HepG2 (cell line): Measurements from ENCODE around the gene VEZF1. TPM values are rescaled to one million over a fixed set of nuclear protein-coding genes. Genes with fewer than 3 reads are reported as not detected.
A peak's percentile ranks its signal among the peaks of the same experiment; 100 is the strongest.

Experiments used
- CREM ChIP-seq, 2 experiments: sonication (generic) in 1 of 2; formaldehyde crosslinking in 1 of 2; IDR thresholded peaks; 2 replicates each; pipeline versions ENCODE4 v1.4.0 to v1.6.1; 2016 to 2020; ENCODE audit warnings: antibody characterized with exemption in 1 of 2, mild to moderate bottlenecking in 1 of 2, missing genetic modification reagents in 1 of 2
- ELK4 ChIP-seq: sonication (generic); formaldehyde crosslinking; IDR thresholded peaks from 2 replicates; pipeline ENCODE4 v1.9.0; 2021; ENCODE audit warnings: missing genetic modification reagents, borderline replicate concordance
- HHEX ChIP-seq: IDR thresholded peaks from 2 replicates; pipeline ENCODE4 v1.6.1; 2016; ENCODE audit warnings: control low read depth
- KDM1A ChIP-seq: IDR thresholded peaks from 2 replicates; pipeline ENCODE4 v1.6.1; 2016; ENCODE audit warnings: missing compliant biosample characterization
- KDM6A ChIP-seq: IDR thresholded peaks from 2 replicates; pipeline ENCODE4 v1.6.1; 2016; ENCODE audit warnings: low read depth
- KIAA2018 ChIP-seq: sonication (generic); formaldehyde crosslinking; IDR thresholded peaks from 2 replicates; pipeline ENCODE4 v1.5.0; 2020; ENCODE audit warnings: mild to moderate bottlenecking, missing genetic modification reagents, borderline replicate concordance
- MTF1 ChIP-seq: sonication (generic); formaldehyde crosslinking; IDR thresholded peaks from 2 replicates; pipeline ENCODE4 v1.5.0; 2020; ENCODE audit warnings: missing genetic modification reagents
- RFX5 ChIP-seq: IDR thresholded peaks from 2 replicates; pipeline ENCODE4 v1.6.1; 2011; ENCODE audit warnings: low read depth, low read length, improper control_type of control experiment
- SNRNP70 ChIP-seq: fragments of 200-400 bp; formaldehyde crosslinking; IDR thresholded peaks from 2 replicates; pipeline ENCODE4 v1.6.1; 2017; ENCODE audit warnings: mild to moderate bottlenecking, low read depth, low read length, moderate library complexity
- TMF1 ChIP-seq: sonication (generic); formaldehyde crosslinking; IDR thresholded peaks from 2 replicates; pipeline ENCODE4 v1.8.1; 2022; ENCODE audit warnings: low read depth, missing genetic modification reagents
- ZFYVE20 ChIP-seq: sonication (generic); formaldehyde crosslinking; IDR thresholded peaks from 2 replicates; pipeline ENCODE4 v1.8.0; 2023; ENCODE audit warnings: low read depth, mild to moderate bottlenecking, moderate library complexity, missing genetic modification reagents, borderline replicate concordance
- ZNF12 ChIP-seq: sonication (generic); formaldehyde crosslinking; IDR thresholded peaks from 2 replicates; pipeline ENCODE4 v1.5.0; 2020; ENCODE audit warnings: missing genetic modification reagents
- ZNF205 ChIP-seq: IDR thresholded peaks from 2 replicates; pipeline ENCODE4 v1.6.1; 2018; ENCODE audit warnings: missing biosample characterization, missing genetic modification reagents
- ZNF451 ChIP-seq: sonication (generic); formaldehyde crosslinking; IDR thresholded peaks from 2 replicates; pipeline ENCODE4 v1.5.0; 2020; ENCODE audit warnings: mild to moderate bottlenecking, missing genetic modification reagents
- ZNF547 ChIP-seq: sonication (generic); formaldehyde crosslinking; IDR thresholded peaks from 2 replicates; pipeline ENCODE4 v1.5.1; 2020; ENCODE audit warnings: mild to moderate bottlenecking, missing genetic modification reagents
- ZNF570 ChIP-seq: sonication (generic); formaldehyde crosslinking; IDR thresholded peaks from 2 replicates; pipeline ENCODE4 v1.4.0; 2020; ENCODE audit warnings: mild to moderate bottlenecking, missing genetic modification reagents, borderline replicate concordance
- ZNF572 ChIP-seq: sonication (generic); formaldehyde crosslinking; IDR thresholded peaks from 2 replicates; pipeline ENCODE4 v1.5.1; 2020; ENCODE audit warnings: mild to moderate bottlenecking, missing genetic modification reagents
- ZNF614 ChIP-seq: IDR thresholded peaks from 2 replicates; pipeline ENCODE4 v1.6.1; 2018; ENCODE audit warnings: missing biosample characterization, missing genetic modification reagents, inconsistent platforms, borderline replicate concordance
- ZNF768 ChIP-seq: sonication (generic); formaldehyde crosslinking; IDR thresholded peaks from 2 replicates; pipeline ENCODE4 v1.4.0; 2020; ENCODE audit warnings: missing genetic modification reagents
- polyA plus RNA-seq, 8 experiments: library from polyadenylated mRNA; depleted of rRNA in 3 of 8; stranded (reverse) in 7 of 8; unstranded in 1 of 8; fragments of >200 nt; fragmentation: Illumina TruSeq in 4 of 8; extraction: Trizol in 4 of 8; gene quantifications; 2 replicates each; pipeline versions ENCODE4 v1.2.1 to v1.2.3, GENCODE V29; 2011 to 2016; ENCODE audit warnings: low read depth in 4 of 8, missing spikeins in 1 of 8, mixed read lengths in 1 of 8; ENCODE audit not compliant: insufficient read depth in 1 of 8
- total RNA-seq, 5 experiments: library from RNA; depleted of rRNA; stranded (reverse); fragments of >200 nt; fragmentation: Illumina TruSeq; extraction: Trizol; gene quantifications; 2 replicates each; pipeline ENCODE4 v1.2.3, GENCODE V29; 2016; ENCODE audit warnings: low read depth in 1 of 5

Gene VEZF1
- total and polyA plus RNA-seq, 2 of the 13 experiments (the other 11 are each of a cell fraction or from before 2014, with no cell fraction given) = 45.9 to 49.7 TPM

- TF ChIP-seq ELK4 (CRISPR knock-in tag) (no peak), KDM1A (CRISPR knock-in tag) (no peak), ZNF547 (CRISPR knock-in tag) (no peak), ZNF205 (peak; percentile 59; the same call in 1 of the 2 replicates), ZNF572 (CRISPR knock-in tag) (0 out of 2 replicates have a peak, but pooled peaks have one; percentile 24), MTF1 (no peak), SNRNP70 (no peak), KDM6A (CRISPR knock-in tag) (no peak), RFX5 (peak; percentile 89), ZNF768 (CRISPR knock-in tag) (peak; percentile 62), CREM (IDR thresholded peaks at IDR 0.05) (peak; percentile 16; the same call in 1 of the 2 replicates), CREM (CRISPR knock-in tag; IDR thresholded peaks at IDR 0.05) (no peak), ZNF570 (no peak), ZFYVE20 (CRISPR knock-in tag) (no peak), KIAA2018 (no peak), HHEX (no peak), ZNF451 (CRISPR knock-in tag) (no peak), ZNF12 (CRISPR knock-in tag) (0 out of 2 replicates have a peak, but pooled peaks have one; percentile 34), ZNF614 (CRISPR knock-in tag) (no peak), TMF1 (CRISPR knock-in tag) (peak; percentile 82; the same call in 1 of the 2 replicates)
Observed at GRCh38 chr17:57988301-57989250, 522 bp upstream of the VEZF1 start (continued).
